Keratinocyte (primary cell): ENCODE results near the gene PGLYRP2. TPM values are rescaled to one million over a fixed set of nuclear protein-coding genes. Genes with fewer than 3 reads are reported as not detected.

Experiments
- DNase-seq: peaks from one replicate; pipeline ENCODE4 v3.0.0-alpha.2; 2011; ENCODE audit warnings: low read depth, missing footprints, low spot score
- FAIRE-seq: peaks from 2 replicates; lab custom pipeline; 2011; peaks lifted over from hg19 to GRCh38; lab: Jason Lieb, UNC
- H2AFZ ChIP-seq: 2 replicates; pipeline ENCODE4 v1.6.0; 2012; ENCODE audit warnings: low read length, control low read depth, inconsistent platforms; ENCODE audit not compliant: control insufficient read depth
- H3K27ac ChIP-seq: 2 replicates; pipeline ENCODE4 v1.5.1; 2011; ENCODE audit warnings: low read length; ENCODE audit not compliant: control insufficient read depth, insufficient read depth
- H3K27me3 ChIP-seq: 3 replicates; pipeline ENCODE4 v1.6.0; 2011; ENCODE audit warnings: low read length; ENCODE audit not compliant: control insufficient read depth, insufficient read depth; ENCODE audit errors: extremely low read depth
- H3K36me3 ChIP-seq, 2 experiments: 2 replicates in 1 of 2; 3 replicates in 1 of 2; pipeline ENCODE4 v1.5.1; 2011; ENCODE audit warnings: low read length in 2 of 2, mild to moderate bottlenecking in 1 of 2; ENCODE audit not compliant: control insufficient read depth in 2 of 2, insufficient read depth in 2 of 2; ENCODE audit errors: extremely low read depth in 1 of 2
- H3K4me1 ChIP-seq: 3 replicates; pipeline ENCODE4 v1.5.1; 2011; ENCODE audit warnings: low read length; ENCODE audit not compliant: control insufficient read depth, insufficient read depth; ENCODE audit errors: extremely low read depth
- H3K4me2 ChIP-seq: 3 replicates; pipeline ENCODE4 v1.6.0; 2011; ENCODE audit warnings: low read depth, low read length; ENCODE audit not compliant: control insufficient read depth, insufficient read depth; ENCODE audit errors: extremely low read depth
- H3K4me3 ChIP-seq, 3 experiments: fragments of 200-600 bp in 1 of 3; sonication (generic) in 1 of 3; 2 replicates in 2 of 3; 3 replicates in 1 of 3; pipeline ENCODE4 v1.5.1; 2011 to 2016; ENCODE audit warnings: low read length in 3 of 3, mild to moderate bottlenecking in 3 of 3, control low read depth in 2 of 3, inconsistent platforms in 1 of 3, low read depth in 1 of 3, mixed read lengths in 1 of 3, mixed run types in 1 of 3, moderate library complexity in 1 of 3; ENCODE audit not compliant: control insufficient read depth in 2 of 3, insufficient read depth in 2 of 3; ENCODE audit errors: extremely low read depth in 1 of 3
- H3K79me2 ChIP-seq: 2 replicates; pipeline ENCODE4 v1.6.0; 2012; ENCODE audit warnings: low read length; ENCODE audit not compliant: control insufficient read depth, insufficient read depth
- H3K9ac ChIP-seq: 3 replicates; pipeline ENCODE4 v1.6.0; 2011; ENCODE audit warnings: low read length; ENCODE audit not compliant: control insufficient read depth, insufficient read depth; ENCODE audit errors: extremely low read depth
- H3K9me1 ChIP-seq: 3 replicates; pipeline ENCODE4 v1.6.0; 2011; ENCODE audit warnings: low read length; ENCODE audit not compliant: control insufficient read depth, insufficient read depth; ENCODE audit errors: extremely low read depth
- H3K9me3 ChIP-seq: 2 replicates; pipeline ENCODE4 v1.5.1; 2012; ENCODE audit warnings: low read depth, low read length; ENCODE audit not compliant: control insufficient read depth
- H4K20me1 ChIP-seq: 3 replicates; pipeline ENCODE4 v1.6.0; 2011; ENCODE audit warnings: low read length; ENCODE audit not compliant: control insufficient read depth, insufficient read depth; ENCODE audit errors: extremely low read depth
- EZH2 ChIP-seq: IDR thresholded peaks from one replicate; pipeline ENCODE4 v1.6.1; 2012; ENCODE audit warnings: inconsistent platforms, mild to moderate bottlenecking, low read length, moderate library complexity
- dilution Hi-C: fragments of 300-500 bp; cut with MboI; formaldehyde crosslinking; loops from one replicate; pipeline ENCODE4 v1.7.0; 2020; ENCODE audit warnings: low sequenced_read_pairs; ENCODE audit not compliant: extremely low pct_ligation_motif_present
- polyA plus RNA-seq, 5 experiments: library from polyadenylated mRNA; depleted of rRNA in 3 of 5; stranded (reverse) in 3 of 5; stranded (forward) in 1 of 5; unstranded in 1 of 5; fragments of >200 nt; gene quantifications; 1 replicate in 1 of 5; 2 replicates in 3 of 5; 3 replicates in 1 of 5; pipeline versions ENCODE4 v1.2.1 to v1.2.3, GENCODE V29; 2011 to 2012; ENCODE audit warnings: missing spikeins in 2 of 5, low read depth in 1 of 5, low replicate concordance in 1 of 5
- TF ChIP-seq, protein P1 (sequence below), 3 experiments: IDR thresholded peaks in 1 of 3; conservative IDR thresholded peaks in 1 of 3; optimal IDR thresholded peaks in 1 of 3; 2 replicates in 2 of 3; 3 replicates in 1 of 3; pipeline versions ENCODE3 to v1.5.1; 2011; ENCODE audit warnings: low read length in 3 of 3, mild to moderate bottlenecking in 3 of 3, moderate library complexity in 2 of 3, control low read depth in 1 of 3, inconsistent platforms in 1 of 3; ENCODE audit not compliant: insufficient read depth in 2 of 3; ENCODE audit errors: extremely low read depth in 1 of 3

PGLYRP2 gene
- polyA plus RNA-seq, 1 donor (not counting 4 experiments of a cell fraction or from before 2014, with no cell fraction given) = not detected

DNA sequence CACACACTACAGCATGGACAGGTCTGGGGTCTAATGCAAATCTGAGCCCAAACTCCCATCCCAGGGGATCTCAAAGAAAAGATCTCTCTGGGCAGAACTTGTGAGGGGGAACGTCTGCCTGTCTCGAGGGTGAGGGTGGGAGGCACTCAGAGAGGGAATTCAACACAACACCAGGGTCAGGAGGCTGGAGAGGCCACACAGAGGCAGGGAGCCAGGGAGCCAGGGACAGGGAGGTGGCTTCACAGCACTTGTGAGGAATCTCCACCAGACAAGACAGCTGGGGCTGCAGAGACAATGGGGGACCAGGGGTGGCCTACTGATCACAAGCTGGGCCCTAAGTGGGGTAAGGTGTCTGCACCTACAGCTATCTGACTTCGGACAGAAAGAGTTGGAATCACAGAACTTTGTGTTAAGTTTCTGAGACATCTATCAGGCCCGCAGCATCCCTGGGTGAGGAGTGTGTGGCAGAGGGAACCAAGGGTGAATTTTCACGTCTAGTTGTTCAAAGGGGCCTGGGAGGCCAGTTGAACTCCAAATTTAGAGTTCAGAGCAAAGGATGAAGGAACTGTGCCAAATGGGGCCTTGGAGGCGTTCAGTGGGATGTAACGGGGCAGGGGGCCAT lies 47.8 kb downstream of the PGLYRP2 start:
- Histone ChIP-seq H3K36me3 (peaks cover 12 to 25% of the 10 kb centered on the region in 2 experiments), H3K9me1 (no peaks in the 10 kb centered on the region), H3K79me2 (peaks cover 48% of the 10 kb centered on the region), H3K9me3 (no peaks in the 10 kb centered on the region), H4K20me1 (no peaks in the 10 kb centered on the region), H3K27ac (peak overlapping the region; percentile 69), H2AFZ (no peak overlapping the region), H3K4me2 (peak overlapping the region; percentile 97), H3K4me3 (peak overlapping the region; percentile 73 to 94 (median 79)), H3K9ac (peak overlapping the region; percentile 88), H3K27me3 (no peaks in the 10 kb centered on the region), H3K4me1 (peaks cover 8% of the 10 kb centered on the region)
- dilution Hi-C loops = no loop called here
- TF ChIP-seq, protein P1, sequence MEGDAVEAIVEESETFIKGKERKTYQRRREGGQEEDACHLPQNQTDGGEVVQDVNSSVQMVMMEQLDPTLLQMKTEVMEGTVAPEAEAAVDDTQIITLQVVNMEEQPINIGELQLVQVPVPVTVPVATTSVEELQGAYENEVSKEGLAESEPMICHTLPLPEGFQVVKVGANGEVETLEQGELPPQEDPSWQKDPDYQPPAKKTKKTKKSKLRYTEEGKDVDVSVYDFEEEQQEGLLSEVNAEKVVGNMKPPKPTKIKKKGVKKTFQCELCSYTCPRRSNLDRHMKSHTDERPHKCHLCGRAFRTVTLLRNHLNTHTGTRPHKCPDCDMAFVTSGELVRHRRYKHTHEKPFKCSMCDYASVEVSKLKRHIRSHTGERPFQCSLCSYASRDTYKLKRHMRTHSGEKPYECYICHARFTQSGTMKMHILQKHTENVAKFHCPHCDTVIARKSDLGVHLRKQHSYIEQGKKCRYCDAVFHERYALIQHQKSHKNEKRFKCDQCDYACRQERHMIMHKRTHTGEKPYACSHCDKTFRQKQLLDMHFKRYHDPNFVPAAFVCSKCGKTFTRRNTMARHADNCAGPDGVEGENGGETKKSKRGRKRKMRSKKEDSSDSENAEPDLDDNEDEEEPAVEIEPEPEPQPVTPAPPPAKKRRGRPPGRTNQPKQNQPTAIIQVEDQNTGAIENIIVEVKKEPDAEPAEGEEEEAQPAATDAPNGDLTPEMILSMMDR (optimal IDR thresholded peaks at IDR 0.05 in 1 of 3, IDR thresholded peaks at IDR 0.05 in 1 of 3, conservative IDR thresholded peaks at IDR 0.05 in 1 of 3; ENCODE audit: extremely low read depth in 1 of 3, insufficient read depth in 2 of 3, low read length in 3 of 3) = no peak
- no peak for TF ChIP-seq EZH2
- FAIRE-seq = no peak
- no peak for DNase-seq

DNA sequence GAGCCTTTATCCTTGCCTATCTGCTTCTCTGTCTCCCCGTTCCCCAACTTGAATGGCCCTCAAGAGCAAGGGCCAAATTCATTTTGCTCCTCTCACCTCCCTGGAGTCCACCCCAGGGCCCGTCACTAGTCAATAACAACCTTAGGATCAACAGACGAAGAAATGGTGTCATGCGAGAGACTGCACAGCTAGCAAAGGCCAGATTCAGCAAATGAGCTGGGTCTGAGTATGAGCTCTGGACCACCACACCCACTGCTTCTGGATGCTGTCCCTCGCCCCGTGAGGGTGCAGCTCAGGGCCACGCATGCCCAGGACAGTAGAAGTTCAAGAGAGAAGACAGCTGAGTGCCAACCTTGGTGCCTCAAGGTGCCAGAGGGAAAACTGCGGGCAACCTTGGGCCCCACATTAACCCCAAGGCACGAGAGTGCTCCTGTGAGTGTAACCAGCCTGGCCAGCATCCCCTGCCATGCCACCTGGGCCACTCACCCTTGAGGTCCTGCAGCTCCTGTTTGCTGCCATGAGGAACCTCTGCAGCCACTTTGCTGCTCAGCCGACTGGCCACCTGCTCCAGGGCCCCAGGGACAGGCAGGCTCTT lies 48.7 kb downstream of the PGLYRP2 start:
- dilution Hi-C loops = no loop called here
- Histone ChIP-seq H2AFZ (no peak overlapping the region), H3K9ac (no peak overlapping the region), H3K27me3 (no peaks in the 10 kb centered on the region), H3K4me1 (peaks cover 8% of the 10 kb centered on the region), H3K36me3 (peaks cover 13 to 31% of the 10 kb centered on the region in 2 experiments), H3K79me2 (peaks cover 48% of the 10 kb centered on the region), H3K9me1 (no peaks in the 10 kb centered on the region), H3K4me3 (peak overlapping the region in 1 of 3 experiments; percentile 73), H3K27ac (no peak overlapping the region), H3K4me2 (peak overlapping the region; percentile 97), H4K20me1 (no peaks in the 10 kb centered on the region), H3K9me3 (no peaks in the 10 kb centered on the region)
- DNase-seq (no peak), FAIRE-seq (no peak)
- TF ChIP-seq, protein P1 (optimal IDR thresholded peaks at IDR 0.05 in 1 of 3, IDR thresholded peaks at IDR 0.05 in 1 of 3, conservative IDR thresholded peaks at IDR 0.05 in 1 of 3; ENCODE audit: extremely low read depth in 1 of 3, insufficient read depth in 2 of 3, low read length in 3 of 3) = no peak
- no peak for TF ChIP-seq EZH2
